ENCODE data around the gene ANKRD17.
"Not testable (repeated sequence)": the region's sequence is repeated elsewhere in the genome, so short reads cannot be mapped to it uniquely, and the experiment has no call there.

Gene ANKRD17

DNA sequence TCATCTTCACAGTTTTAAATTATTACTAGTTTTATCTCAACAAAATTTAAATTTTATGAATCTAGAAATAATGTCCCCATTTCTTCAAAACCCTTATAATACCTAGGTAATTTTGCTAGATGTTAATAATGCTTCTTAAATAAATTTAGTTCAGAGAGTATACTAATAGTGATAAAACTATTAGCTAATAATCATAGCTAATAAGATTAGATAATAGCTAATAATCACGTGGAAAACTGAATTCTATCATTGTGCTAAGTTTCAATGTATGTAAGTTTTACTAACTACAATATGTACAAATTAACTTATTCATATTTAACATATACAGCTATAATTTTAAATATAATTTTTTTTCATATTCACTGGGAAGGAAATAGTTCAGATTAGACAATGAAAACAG, 10.2 kb downstream of the ANKRD17 start:
- DNase-seq (ENCODE audit: low read depth), result no peak

- no peak for DNase-seq (ENCODE audit: low read depth)
These were observed 11.5 kb downstream of the ANKRD17 start for GRCh38 chr4:73247100-73247499.

DNA sequence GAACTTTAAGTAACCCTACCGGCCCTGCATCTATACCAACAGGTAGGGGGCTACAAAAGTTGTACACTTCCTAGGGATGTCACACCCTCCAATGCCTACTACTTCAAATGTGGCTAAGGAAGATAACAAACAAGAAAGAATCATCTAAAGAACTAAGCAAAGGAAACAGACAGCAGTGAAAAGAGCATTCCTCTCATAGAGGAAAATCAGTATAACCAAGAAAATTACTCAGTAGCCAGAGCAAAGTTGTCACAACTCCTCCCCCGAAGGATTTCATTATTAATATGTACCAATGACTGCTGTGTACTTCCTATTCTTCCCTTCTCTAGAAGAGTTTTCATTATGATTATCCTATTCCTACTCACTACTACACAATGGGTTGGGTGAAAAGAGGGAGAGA, 12.6 kb downstream of the ANKRD17 start:
- no peak for DNase-seq (ENCODE audit: low read depth)

DNA sequence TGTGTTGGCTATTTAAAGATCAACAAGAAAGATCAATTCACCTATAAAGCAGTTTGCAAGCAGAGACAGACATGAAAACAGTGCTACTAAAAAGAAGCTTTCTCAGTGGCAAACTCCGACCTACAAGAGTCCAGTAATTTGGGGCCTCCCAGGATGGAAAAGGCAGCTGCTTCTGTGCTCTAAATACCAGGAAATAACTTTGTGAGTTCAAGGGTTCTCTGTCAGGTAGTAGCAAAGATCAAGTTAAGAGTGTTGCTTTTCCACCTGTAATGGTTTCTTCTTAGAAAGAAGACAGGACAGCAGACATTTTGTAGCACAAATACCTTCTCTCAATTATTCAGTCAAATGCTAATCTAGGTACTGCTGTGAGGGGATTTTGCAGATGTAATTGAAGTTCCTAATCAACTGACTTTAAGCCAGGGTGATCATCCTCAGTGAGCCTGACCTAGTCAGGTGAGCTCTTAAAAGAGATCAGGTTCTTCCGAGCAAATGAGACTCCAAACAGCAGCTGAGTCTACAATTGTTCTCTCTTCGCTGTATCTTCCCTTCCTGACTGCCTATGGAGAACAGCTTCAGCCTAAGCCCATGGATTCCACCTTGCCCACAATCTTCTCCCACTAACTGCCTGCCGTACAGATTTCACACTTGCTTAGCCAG, 13.5 kb downstream of the ANKRD17 start:
- no peak for DNase-seq (ENCODE audit: low read depth)

DNA sequence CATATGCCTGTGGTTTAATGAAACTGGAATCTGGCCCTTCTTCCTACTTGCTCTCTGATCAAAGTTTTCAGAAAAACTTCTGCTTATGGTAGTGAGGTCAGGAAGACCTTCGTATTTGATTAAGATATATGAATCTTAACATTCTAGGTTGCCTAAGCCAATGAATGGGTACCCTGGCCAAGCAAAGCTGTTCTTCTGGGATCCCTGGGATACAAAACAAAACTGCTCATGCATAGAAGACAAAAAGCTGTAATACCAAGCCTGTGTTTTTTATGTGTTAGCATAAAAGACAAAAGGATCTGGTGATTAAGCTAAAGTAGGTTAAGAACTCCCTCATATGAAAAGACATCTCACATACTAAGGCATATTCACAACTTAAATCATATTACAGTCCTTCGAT, 21.6 kb downstream of the ANKRD17 start:
- DNase-seq (ENCODE audit: low read depth), result no peak

DNA sequence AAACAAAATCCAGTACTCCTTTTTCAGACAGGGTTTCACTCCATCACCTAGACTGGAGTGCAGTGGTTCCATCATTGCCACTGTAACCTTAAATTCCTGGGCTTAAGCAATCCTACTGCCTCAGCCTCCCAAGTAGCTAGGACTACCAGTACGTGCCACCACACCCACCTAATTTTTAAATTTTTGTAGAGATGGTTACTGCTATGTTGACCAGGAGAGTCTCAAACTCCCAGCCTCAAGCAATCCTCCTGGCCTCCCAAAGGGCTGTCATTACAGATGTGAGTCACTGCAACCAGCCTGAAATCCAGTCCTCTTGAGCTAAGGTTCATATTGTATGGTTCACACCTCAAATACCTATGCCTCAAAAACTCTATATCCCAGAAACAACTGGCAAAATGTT, 22.4 kb downstream of the ANKRD17 start:
- DNase-seq (ENCODE audit: low read depth), result no peak

DNA sequence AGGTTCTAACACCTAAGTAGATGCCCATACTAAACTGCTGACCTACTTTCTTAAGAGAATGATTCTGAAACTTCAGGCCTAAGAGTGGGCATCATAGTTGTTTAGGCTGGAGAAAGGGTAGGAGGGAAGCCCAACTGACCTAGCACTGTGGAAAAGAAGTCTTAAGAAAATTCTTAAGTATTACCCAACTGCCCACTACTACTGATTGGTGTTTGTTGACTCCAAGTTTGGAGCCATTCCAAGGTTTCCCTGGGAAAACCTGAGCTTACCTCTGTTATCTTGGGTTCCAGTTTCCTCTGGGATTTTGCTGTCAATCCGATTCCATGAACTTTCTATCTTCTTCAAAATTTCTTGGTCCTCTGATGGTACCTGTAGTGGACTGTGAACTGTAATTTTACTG, 23.9 kb downstream of the ANKRD17 start:
- no peak for DNase-seq (ENCODE audit: low read depth)

DNA sequence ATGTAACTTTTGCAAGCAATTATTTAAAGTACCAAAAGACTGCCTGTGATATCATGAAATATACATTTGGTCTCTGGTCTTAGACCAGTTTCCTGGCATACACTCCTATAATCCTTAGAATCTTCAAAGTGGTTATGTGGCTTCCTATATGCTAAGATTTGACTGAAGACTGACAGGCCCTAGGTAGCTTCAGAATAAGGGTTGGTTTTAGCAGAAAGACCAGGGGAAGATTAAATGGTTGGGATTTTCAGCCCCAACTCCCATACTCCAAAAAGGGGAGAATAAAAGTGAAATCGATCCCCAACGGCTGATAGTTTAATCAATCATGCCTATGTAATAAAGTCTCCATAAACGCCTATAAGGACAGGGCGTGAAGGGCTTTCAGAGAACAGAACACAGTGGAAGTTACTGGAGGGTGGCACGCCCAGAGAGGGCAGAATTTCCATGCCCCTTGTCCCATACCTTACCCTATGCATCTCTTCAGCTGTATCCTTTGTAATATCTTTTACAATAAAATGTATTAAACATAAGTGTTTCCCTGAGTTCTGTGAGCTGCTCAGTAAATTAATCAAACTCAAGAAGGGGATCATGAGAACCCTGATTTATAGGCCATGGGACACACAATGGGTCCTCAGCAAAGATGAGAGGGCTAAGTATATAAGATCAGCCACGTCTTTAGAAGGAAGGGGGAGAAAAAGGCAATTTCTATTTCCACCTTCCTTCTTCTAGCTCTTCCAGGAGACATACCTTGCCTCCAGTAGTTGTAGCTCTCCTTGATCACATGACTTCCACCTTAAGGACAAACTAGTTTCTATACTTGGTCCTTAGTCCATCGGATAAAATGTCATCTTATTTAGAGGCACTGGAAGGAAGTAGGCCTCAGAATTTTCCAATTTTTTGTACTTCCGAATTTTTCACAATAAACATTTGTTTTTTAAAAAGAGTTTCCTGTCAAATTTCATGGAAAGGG, 26.8 kb downstream of the ANKRD17 start:
- no peak for DNase-seq (ENCODE audit: low read depth)

DNA sequence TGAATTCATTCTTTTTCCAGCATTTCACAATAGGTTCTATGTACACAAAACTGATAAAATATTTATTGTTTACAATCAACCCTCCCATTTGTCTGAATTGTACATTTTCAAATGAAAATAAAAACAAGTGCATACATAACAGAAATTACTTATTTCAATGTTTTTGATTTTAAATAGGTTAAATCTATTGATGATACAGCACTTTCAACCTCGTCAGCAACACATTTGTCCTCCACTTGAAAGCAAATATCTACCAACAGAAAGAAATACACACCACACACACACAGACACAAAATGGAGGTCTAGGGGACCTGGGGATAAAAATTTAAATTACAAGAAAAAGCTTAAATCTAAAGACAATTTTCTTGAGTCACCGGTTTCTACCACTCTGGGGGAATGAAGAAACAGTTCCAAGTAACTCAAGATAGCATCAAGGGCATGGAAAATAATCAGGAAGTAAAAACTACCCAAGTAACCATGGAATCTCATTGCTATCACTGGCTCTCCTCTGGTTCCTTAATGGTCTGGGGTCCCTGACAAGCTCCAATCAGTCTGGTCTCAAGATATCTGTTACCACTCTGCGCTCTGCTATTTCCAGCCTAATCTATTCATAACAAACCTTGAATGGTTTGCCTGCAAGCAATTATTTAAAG, 27.6 kb downstream of the ANKRD17 start:
- no peak for DNase-seq (ENCODE audit: low read depth)

DNA sequence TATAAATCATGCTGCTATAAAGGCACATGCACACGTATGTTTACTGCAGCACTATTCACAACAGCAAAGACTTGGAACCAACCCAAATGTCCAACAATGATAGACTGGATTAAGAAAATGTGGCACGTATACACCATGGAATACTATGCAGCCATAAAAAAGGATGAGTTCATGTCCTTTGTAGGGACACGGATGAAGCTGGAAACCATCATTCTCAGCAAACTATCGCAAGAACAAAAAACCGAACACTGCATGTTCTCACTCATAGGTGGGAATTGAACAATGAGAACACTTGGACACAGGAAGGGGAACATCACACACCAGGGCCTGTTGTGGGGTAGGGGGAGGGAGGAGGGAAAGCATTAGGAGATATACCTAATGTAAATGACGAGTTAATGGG, 29.8 kb downstream of the ANKRD17 start:
- not testable (repeated sequence) for DNase-seq (ENCODE audit: low read depth)

- DNase-seq (ENCODE audit: low read depth), result no peak
These were observed 33.7 kb downstream of the ANKRD17 start for GRCh38 chr4:73224886-73225285.

DNA sequence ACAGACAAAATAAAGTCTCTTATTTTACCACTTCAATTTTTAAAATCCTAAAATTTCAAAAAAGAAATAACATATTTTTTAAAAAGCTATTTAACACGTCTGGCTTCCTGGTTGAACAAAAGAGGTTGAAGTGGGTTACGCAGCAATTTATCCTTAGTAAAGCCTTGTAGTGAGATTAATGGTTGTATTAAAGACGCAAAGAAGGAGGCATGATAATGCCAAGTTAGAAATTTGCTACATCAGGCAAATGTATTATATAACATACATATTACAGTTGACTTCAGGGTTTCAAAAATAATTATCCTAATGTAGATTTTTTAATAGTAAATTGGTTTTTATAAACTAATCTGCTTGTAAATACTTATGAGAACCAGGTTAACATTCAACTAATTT, 35.3 kb downstream of the ANKRD17 start:
- DNase-seq (ENCODE audit: low read depth), result no peak

DNA sequence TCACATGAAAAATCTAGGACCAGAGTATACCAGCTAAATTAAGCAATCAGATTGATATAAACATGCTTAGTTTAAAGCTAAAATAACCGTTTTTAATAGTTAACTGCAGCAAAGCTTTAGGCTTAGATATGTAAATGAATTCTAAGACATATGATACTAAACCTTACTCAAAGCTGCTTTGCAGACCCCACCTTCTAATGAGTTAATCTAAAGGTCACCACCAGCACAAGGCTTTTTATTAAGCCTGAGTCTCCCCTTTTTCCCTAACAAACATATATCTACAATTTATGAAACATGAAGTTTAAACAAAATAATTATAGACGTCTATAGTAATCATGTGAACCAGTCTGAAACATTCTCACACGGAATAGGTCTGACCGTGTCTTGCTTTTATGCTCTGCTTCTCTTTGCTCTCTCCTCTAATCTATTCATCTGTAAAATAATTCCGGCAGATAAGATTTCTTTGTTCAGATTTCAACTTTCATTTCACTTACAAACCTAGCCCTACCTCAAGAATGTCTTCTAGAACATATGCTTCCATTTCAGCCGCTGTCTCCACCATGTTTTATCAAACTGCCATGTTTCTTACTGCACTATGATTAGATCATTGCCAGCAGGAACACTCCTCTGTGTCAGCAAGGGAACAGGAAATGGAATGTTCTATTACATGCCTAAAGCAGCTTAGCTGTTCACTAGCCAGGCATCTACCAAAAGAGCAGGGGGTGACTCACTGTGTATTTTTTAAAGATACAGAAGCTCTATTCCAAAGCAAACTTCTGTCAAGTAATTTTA, 35.9 kb downstream of the ANKRD17 start:
- no peak for DNase-seq (ENCODE audit: low read depth)

DNA sequence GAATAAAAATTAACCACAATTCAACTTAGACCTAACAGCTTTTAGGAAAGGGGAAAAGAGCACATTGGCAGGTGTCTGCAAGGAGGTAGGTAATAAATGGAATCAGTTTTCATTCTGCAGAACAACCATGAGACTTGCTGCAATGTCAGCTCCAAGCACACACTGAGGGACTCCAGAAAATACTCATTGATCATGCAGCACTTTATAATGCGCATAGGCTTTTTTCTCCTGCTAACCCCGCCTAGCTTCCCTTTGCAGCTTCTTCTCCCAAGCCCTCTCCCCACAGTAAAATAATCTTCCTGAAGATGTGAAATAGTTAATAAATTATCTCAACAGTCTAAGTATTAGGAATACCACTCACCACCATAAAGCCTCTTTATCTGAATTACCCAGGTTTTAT, 36.9 kb downstream of the ANKRD17 start:
- DNase-seq (ENCODE audit: low read depth), result no peak

DNA sequence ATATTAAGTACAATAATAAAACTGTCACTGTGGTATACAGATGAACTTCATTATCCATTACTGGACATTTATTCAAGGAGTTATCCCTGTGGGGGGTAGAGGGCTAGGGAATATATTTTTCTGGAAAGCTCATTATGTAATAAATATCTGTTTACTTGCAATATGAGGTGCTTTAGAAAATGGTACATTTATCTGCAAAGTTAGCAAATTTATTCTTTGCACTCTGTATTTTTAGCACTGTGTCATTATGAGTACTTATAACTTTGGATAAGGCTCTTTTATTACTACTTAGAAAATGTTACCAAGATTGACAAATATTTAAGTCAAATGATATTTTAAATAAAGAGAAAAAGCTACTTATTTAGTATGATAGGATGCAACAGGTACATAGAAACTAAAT, 37.8 kb downstream of the ANKRD17 start:
- no peak for DNase-seq (ENCODE audit: low read depth)

DNA sequence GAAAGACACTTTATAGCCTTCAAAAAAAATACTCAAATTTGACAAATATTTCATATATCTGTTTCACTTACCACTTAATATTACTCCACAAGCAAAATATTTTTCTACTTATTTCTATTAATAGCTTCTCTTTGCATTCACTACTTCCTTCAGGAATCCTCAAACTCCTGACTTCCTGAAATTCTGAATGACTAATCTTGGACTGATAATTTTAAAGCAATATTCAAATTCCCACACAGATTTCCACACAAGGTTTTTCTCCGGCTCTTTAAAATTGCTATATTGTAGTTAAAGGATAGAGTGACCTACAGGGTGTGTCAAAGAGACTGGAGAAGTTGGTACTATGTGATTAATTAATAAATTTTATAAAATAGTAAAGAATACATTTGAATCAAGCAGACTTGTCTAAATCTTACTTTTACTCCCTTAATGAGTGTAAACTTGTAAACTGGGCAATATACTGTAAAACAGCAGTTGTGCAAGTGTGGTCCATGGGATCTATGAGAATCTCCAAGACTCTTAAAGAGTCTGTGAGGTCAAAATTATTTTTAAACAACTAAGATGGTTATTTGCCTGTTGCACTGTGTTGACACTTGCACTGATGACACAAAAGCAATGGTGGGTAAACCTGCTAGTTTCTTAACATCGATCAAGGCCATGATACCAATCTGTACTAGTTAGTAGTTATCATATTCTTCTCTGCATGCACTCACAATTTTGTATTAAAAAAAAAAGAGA, 44.5 kb downstream of the ANKRD17 start:
- DNase-seq (ENCODE audit: low read depth), result no peak

DNA sequence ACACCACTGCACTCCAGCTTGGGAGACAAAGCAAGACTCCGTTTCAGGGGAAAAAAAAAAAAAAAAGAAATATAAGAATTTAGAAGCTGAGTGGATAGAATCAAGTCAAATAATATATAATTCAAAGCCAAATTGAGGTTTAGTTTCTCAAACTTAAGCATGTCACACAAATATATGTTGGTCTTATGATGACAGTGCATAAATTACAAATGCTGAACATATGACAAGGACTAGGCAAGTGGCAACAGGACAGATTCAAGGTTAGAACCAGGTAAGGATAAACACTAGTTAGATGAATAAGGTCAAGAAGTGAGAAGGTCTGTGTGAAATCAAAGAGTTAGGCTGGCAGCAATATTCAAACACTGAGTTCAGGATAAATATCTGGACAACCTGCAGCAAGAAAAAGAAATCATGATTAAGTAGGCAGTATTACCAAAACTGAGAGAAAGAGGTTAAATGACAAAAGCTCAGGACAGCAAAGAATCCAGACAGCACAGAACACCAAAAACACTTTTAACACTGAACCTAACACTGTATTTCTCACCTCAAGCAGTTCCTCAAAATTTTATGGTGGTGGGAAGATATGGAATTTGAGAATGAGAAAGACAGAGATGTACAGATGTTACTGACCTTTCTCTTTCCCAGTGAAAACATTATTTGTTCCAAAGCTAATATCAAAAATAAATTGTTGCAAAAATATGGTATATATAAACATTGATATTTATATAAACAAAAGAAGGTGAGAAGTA, 45.4 kb downstream of the ANKRD17 start:
- DNase-seq (ENCODE audit: low read depth), result no peak

GRCh38 chr4:73211968-73212367, 46.6 kb downstream of the ANKRD17 start:
- no peak for DNase-seq (ENCODE audit: low read depth)

DNA sequence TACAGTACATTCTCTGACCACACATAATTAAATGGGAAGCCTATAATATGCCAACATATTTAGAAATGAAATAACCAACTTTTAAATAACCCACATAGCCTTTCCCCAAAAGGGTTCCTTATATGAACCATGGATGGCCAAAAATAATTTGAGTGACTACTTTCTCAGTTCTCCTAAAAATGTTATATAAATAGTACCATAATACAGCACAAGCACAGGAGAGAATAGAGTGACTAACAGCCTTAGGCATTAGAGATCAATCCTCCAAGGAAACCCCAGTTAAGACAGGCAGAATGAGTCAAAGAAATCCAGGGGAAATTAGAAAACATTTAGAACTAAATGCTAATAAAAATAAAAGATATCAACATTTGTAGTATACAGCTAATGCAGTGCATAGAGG, 50.2 kb downstream of the ANKRD17 start:
- DNase-seq (ENCODE audit: low read depth), result no peak

- DNase-seq (ENCODE audit: low read depth), result no peak
These were observed 52.4 kb downstream of the ANKRD17 start for GRCh38 chr4:73206236-73206635.

DNA sequence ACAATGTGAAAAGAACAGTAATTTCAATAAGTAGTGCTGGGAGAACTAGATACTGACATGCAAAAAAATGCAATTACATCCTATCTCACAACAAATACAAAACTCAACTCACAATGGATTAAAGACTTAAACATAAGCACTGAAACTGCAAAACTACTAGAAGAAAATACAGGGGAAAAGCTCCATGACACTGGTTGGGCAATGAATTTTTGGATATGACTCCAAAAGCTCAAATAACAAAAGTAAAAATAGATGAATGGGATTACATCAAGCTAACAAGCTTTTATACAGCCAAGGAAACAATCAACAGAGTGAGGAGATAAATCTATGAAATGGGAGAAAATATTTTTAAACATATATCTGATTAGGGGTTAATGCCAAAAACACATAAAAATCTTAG, 53.1 kb downstream of the ANKRD17 start:
- DNase-seq (ENCODE audit: low read depth), result no peak
